Common myeloid progenitor, CD34-positive (primary cell): ENCODE measurements around the gene IL17REL.

ENCODE experiments used
- CTCF ChIA-PET: fragments of 350-600 bp; sonication (Branson Sonifier 250); formaldehyde crosslinking; loops from one replicate; lab custom pipeline; 2021; ENCODE audit warnings: antibody characterized with exemption; lab: Charles Lee
- POLR2A ChIA-PET: fragments of 350-600 bp; sonication (Branson Sonifier 250); formaldehyde crosslinking; loops from one replicate; lab custom pipeline; 2021; ENCODE audit warnings: antibody characterized with exemption; lab: Charles Lee
- DNase-seq, 3 donors: peaks; one replicate each; pipeline versions ENCODE4 v3.0.0 to v3.0.0-alpha.2; 2013
- H3K27ac ChIP-seq, 2 experiments: 1 replicate in 1 of 2; 2 replicates in 1 of 2; pipeline ENCODE4 v1.7.0; 2013; ENCODE audit warnings: inconsistent platforms in 2 of 2, low read length in 2 of 2, mild to moderate bottlenecking in 2 of 2, low read depth in 1 of 2, moderate library complexity in 1 of 2; ENCODE audit not compliant: severe bottlenecking in 2 of 2, insufficient read depth in 1 of 2, poor library complexity in 1 of 2
- H3K27me3 ChIP-seq, 5 experiments: replicated peaks in 2 of 5; 1 replicate in 3 of 5; 2 replicates in 2 of 5; pipeline versions ENCODE4 v1.6.1 to v1.7.0; 2013; ENCODE audit warnings: low read length in 4 of 5, mild to moderate bottlenecking in 2 of 5, moderate library complexity in 2 of 5, inconsistent platforms in 1 of 5; ENCODE audit not compliant: insufficient read depth in 5 of 5, control insufficient read depth in 4 of 5
- H3K36me3 ChIP-seq, 4 experiments: 1 replicate in 2 of 4; 2 replicates in 2 of 4; pipeline versions ENCODE4 v1.6.1 to v1.7.0; 2013; ENCODE audit warnings: low read length in 3 of 4, control low read depth in 1 of 4, mild to moderate bottlenecking in 1 of 4; ENCODE audit not compliant: control insufficient read depth in 4 of 4, insufficient read depth in 4 of 4
- H3K4me1 ChIP-seq, 4 experiments: 1 replicate in 3 of 4; 2 replicates in 1 of 4; pipeline versions ENCODE4 v1.6.1 to v1.7.1; 2013; ENCODE audit warnings: low read length in 3 of 4, mild to moderate bottlenecking in 3 of 4, control low read depth in 1 of 4, inconsistent platforms in 1 of 4, moderate library complexity in 1 of 4; ENCODE audit not compliant: control insufficient read depth in 4 of 4, insufficient read depth in 4 of 4; ENCODE audit errors: control extremely low read depth in 1 of 4
- H3K4me3 ChIP-seq, 7 experiments: 1 replicate in 4 of 7; 2 replicates in 3 of 7; pipeline versions ENCODE4 v1.5.1 to v1.7.0; 2013; ENCODE audit warnings: mild to moderate bottlenecking in 7 of 7, low read length in 6 of 7, moderate library complexity in 6 of 7, inconsistent platforms in 2 of 7, low read depth in 2 of 7, control low read depth in 1 of 7; ENCODE audit not compliant: insufficient read depth in 4 of 7, control insufficient read depth in 1 of 7; ENCODE audit errors: extremely low read depth in 1 of 7
- H3K9me3 ChIP-seq, 5 experiments: 1 replicate in 4 of 5; 2 replicates in 1 of 5; pipeline versions ENCODE4 v1.6.1 to v1.7.1; 2013; ENCODE audit warnings: low read length in 4 of 5, mild to moderate bottlenecking in 2 of 5, inconsistent platforms in 1 of 5, low read depth in 1 of 5, moderate library complexity in 1 of 5; ENCODE audit not compliant: control insufficient read depth in 4 of 5, insufficient read depth in 2 of 5; ENCODE audit errors: control extremely low read depth in 1 of 5
- WGBS: methylation state at CpG from one replicate; pipeline ENCODE4 v1.1.5; 2013; ENCODE audit not compliant: insufficient coverage; 5-methylcytosine and 5-hydroxymethylcytosine counted together

The IL17REL gene

DNA sequence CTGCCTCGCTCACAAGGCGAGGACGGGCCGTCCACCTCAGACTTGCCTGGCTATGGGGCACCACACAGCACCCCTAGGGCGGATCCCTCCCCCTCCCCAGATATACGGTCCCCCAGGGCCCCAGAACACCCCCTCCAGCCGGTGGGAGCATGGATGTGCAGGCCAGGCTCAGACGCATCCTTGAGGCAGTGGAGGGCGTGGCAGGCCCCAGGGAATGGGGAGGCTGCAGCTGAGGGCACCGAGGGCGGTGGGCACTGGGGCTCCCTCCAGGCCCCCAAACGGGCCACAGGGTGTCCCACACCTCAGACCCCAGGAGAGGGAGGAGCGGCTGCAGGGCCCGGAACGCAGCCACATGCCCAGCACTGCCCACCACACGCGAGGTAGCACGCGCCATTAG lies 33.5 kb upstream of the IL17REL start:
- ChIA-PET CTCF (interaction anchor here (1.2 kb wide), 1 partner anchor 40 kb away, joined by 4 read pairs; no protein-coding TSS in a partner anchor), POLR2A (no interaction called here)
- Histone ChIP-seq H3K36me3 (no peaks in the 10 kb centered on the region), H3K9me3 (no peaks in the 10 kb centered on the region), H3K27ac (no peak overlapping the region), H3K4me3 (no peak overlapping the region), H3K4me1 (peaks cover 0 to 24% (median 20%) of the 10 kb centered on the region in 4 experiments), H3K27me3 (no peaks in the 10 kb centered on the region)
- WGBS, result 94% methylated on average over 12 of the region's 19 CpGs
- DNase-seq, result no peak

DNA sequence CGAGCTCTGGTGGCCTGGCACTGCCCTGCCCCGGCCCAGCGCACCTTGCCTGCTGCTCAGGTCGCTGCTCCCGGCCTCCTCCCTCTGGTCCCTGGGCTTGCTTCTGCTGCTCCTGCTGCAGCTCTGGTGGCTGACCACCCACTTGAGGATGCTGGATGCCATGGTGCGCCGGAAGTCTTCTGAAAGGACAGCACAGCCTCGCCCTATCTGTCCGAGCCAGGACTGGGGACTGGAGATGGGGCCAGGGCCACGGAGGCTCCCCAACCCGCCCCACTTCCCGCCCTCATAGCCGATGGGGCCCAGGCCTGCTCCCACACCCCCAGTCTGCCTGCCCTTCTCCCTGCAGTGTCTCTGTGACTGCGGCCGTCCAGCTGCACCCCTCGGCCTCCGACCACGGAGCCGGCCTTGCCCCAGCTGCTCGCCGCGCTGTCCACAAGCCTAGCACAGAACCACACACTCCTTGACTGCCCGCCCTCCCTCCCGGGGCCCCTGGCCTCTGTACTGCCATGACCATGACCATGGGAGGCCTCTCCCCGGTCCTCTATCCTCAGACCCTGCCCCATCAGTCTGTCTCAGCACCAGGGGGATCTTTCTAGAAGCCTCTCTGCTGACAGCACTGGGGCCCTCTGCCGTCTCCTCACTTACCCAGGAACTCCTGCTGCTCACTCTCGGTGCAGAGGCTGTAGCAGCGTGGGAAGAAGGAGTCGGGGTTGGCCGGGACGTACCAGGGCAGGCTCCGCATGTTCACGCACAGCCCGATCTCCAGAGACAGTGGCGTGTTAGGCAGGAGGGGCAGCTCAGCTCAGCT lies 32.9 kb upstream of the IL17REL start:
- H3K27me3 ChIP-seq, result no peaks in the 10 kb centered on the region
- CTCF ChIA-PET, result interaction anchor here (1.2 kb wide), 1 partner anchor 41 kb away, joined by 4 read pairs; no protein-coding TSS in a partner anchor
- no peaks in the 10 kb centered on the region for H3K9me3 ChIP-seq
- no peaks in the 10 kb centered on the region for H3K36me3 ChIP-seq
- POLR2A ChIA-PET, result interaction anchor here (0.5 to 1.8 kb wide), 2 partner anchors 11 to 277 kb away, joined by 4 to 6 read pairs; no protein-coding TSS in a partner anchor
- WGBS, result 91% methylated on average over 28 of the region's 35 CpGs
- no peak overlapping the region for H3K27ac ChIP-seq
- no peak for DNase-seq
- H3K4me1 ChIP-seq, result peaks cover 0 to 24% (median 20%) of the 10 kb centered on the region in 4 experiments
- peak overlapping the region in 3 of 7 experiments; percentile 19 to 59 (median 32) for H3K4me3 ChIP-seq

GRCh38 chr22:50044485-50045118 lies 32.0 kb upstream of the IL17REL start:
- 3% methylated on average over 24 of the region's 30 CpGs for WGBS
- H3K27ac ChIP-seq, result no peak overlapping the region
- DNase-seq, result peak in 2 of 3 donors; percentile 71 to 81
- peaks cover 0 to 5% (median under 1%) of the 10 kb centered on the region in 5 experiments for H3K9me3 ChIP-seq
- H3K36me3 ChIP-seq, result no peaks in the 10 kb centered on the region
- H3K27me3 ChIP-seq, result no peaks in the 10 kb centered on the region
- H3K4me1 ChIP-seq, result peaks cover 0 to 24% (median 20%) of the 10 kb centered on the region in 4 experiments
- CTCF ChIA-PET, result no interaction called here
- POLR2A ChIA-PET, result interaction anchor here (0.5 to 1.8 kb wide), 2 partner anchors 10 to 277 kb away, joined by 4 to 6 read pairs; no protein-coding TSS in a partner anchor
- H3K4me3 ChIP-seq, result peak overlapping the region in 4 of 7 experiments; percentile 19 to 59 (median 30)

DNA sequence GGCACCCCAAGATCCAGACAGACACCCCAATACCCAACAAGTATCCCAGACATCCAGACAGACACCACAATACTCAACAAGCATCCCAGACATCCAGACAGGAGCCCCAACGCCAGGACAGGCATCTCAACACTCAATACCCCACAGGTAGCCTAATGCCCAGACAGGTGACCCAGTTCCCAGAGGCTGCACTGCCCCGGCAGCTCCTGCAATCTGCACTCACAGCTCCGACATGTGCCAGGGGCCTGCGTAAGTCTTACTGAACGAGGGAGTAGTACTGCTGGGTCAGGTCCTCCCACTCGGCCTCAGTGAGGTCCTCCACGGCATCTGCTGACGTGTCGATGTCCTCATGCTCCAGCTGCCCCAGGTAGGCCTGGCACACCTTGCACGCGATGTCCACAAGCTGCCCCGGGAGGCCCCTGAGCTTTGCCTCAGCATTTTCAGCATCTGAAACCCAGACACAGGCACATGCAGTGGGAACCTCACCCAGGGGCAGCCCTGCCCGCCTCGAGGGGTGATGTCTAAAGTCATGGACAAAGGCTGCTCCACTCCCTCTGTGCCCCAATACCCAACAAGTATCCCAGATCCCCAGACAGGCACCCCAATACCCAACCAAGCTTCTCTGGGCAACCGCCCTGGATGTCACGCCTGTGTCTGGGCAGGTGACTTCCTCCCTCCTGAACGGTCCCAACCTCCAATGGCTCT lies 28.9 kb upstream of the IL17REL start:
- peaks cover 0 to 27% (median 20%) of the 10 kb centered on the region in 4 experiments for H3K4me1 ChIP-seq
- H3K27ac ChIP-seq, result no peak overlapping the region
- 80% methylated on average over 15 of the region's 17 CpGs for WGBS
- CTCF ChIA-PET, result interaction anchor here (0.8 to 1.8 kb wide), 3 partner anchors 11 to 171 kb away, joined by 3 to 7 read pairs (median 4); partner anchors contain the start of gene MLC1
- no peaks in the 10 kb centered on the region for H3K27me3 ChIP-seq
- POLR2A ChIA-PET, result interaction anchor here (0.6 to 1.5 kb wide), 2 partner anchors 11 to 44 kb away, joined by 3 read pairs; partner anchors contain the start of gene MLC1
- peak overlapping the region in 1 of 7 experiments; percentile 11 for H3K4me3 ChIP-seq
- DNase-seq, result no peak
- H3K9me3 ChIP-seq, result peaks cover 0 to 15% (median 4%) of the 10 kb centered on the region in 5 experiments
- no peaks in the 10 kb centered on the region for H3K36me3 ChIP-seq

GRCh38 chr22:50040717-50041116 lies 28.2 kb upstream of the IL17REL start:
- Histone ChIP-seq H3K36me3 (no peaks in the 10 kb centered on the region), H3K9me3 (peaks cover 0 to 15% (median 4%) of the 10 kb centered on the region in 5 experiments), H3K4me1 (peaks cover 0 to 35% (median 24%) of the 10 kb centered on the region in 4 experiments), H3K27me3 (no peaks in the 10 kb centered on the region), H3K27ac (no peak overlapping the region), H3K4me3 (no peak overlapping the region)
- ChIA-PET POLR2A (interaction anchor here (1.5 kb wide), 1 partner anchor 44 kb away, joined by 3 read pairs; the partner anchor contains the start of gene MLC1), CTCF (interaction anchor here (1.4 to 1.8 kb wide), 2 partner anchors 10 to 44 kb away, joined by 4 to 7 read pairs; partner anchors contain the start of gene MLC1)
- no peak for DNase-seq
- 100% methylated on average over 3 of the region's 7 CpGs for WGBS

GRCh38 chr22:50039669-50040443 lies 27.3 kb upstream of the IL17REL start:
- H3K27me3 ChIP-seq, result no peaks in the 10 kb centered on the region
- no peaks in the 10 kb centered on the region for H3K36me3 ChIP-seq
- H3K4me3 ChIP-seq, result no peak overlapping the region
- 98% methylated on average over 29 of the region's 29 CpGs for WGBS
- H3K4me1 ChIP-seq, result peaks cover 0 to 37% (median 22%) of the 10 kb centered on the region in 4 experiments
- H3K9me3 ChIP-seq, result peaks cover 0 to 15% (median 4%) of the 10 kb centered on the region in 5 experiments
- CTCF ChIA-PET, result interaction anchor here (1.8 kb wide), 1 partner anchor 9 kb away, joined by 7 read pairs; no protein-coding TSS in a partner anchor
- H3K27ac ChIP-seq, result no peak overlapping the region
- no peak for DNase-seq
- POLR2A ChIA-PET, result interaction anchor here (0.8 kb wide), 1 partner anchor 1536 kb away, joined by 10 read pairs; no protein-coding TSS in a partner anchor
